K562 (cell line): ENCODE results near the gene CLDND2. TPM values are rescaled to one million over a fixed set of nuclear protein-coding genes. Genes with fewer than 3 reads are reported as not detected.

Experiments used
- ATAC-seq: fragments of 200-7000 bp; cut with Tn5 transposase; 3 replicates; pipeline ENCODE4 v1.9.1; 2020; ENCODE audit warnings: moderate library complexity
- BruUV-seq: library from RNA; stranded (reverse); fragments of 400-500 nt; replicated peaks from 2 replicates; lab custom pipeline; 2021; lab: Mats Ljungman, UMichigan
- CTCF ChIA-PET: fragments of 300-600 bp; formaldehyde crosslinking; extraction: SDS; loops from one replicate; lab custom pipeline; 2021; ENCODE audit warnings: low intra/inter-chr PET ratio; lab: Yijun Ruan, JAX
- POLR2A ChIA-PET: fragments of 300-600, 350-650 bp; sonication (Branson Sonifier 250); formaldehyde crosslinking; extraction: SDS; loops from one replicate; lab custom pipeline; 2021; ENCODE audit warnings: antibody characterized with exemption, inconsistent platforms; lab: Yijun Ruan, JAX
- DNase-seq, 4 experiments: peaks; one replicate each; pipeline versions ENCODE4 v3.0.0 to v3.0.0-alpha.2; 2011 to 2018; ENCODE audit warnings: low spot score in 3 of 4, mixed read lengths in 3 of 4; ENCODE audit errors: extremely low read depth in 1 of 4
- FAIRE-seq: peaks from 2 replicates; lab custom pipeline; 2011; peaks lifted over from hg19 to GRCh38; lab: Jason Lieb, UNC
- H2AFZ ChIP-seq: 2 replicates; pipeline ENCODE4 v1.6.0; 2011; ENCODE audit warnings: low read depth, low read length, control low read depth, inconsistent platforms
- H3K27ac ChIP-seq: fragments of 200-600 bp; 3 replicates; pipeline ENCODE4 v1.8.0; 2011; ENCODE audit warnings: low read depth, mild to moderate bottlenecking, control low read depth, inconsistent platforms, low read length, moderate library complexity, mixed read lengths; ENCODE audit errors: extremely low read depth
- H3K27me3 ChIP-seq, 2 experiments: fragments of 300-600 bp in 1 of 2; 2 replicates in 1 of 2; 3 replicates in 1 of 2; pipeline versions ENCODE4 v1.6.0 to v1.8.0; 2011; ENCODE audit warnings: inconsistent platforms in 2 of 2, low read length in 2 of 2, mild to moderate bottlenecking in 1 of 2, mixed read lengths in 1 of 2, moderate library complexity in 1 of 2; ENCODE audit not compliant: control insufficient read depth in 2 of 2, insufficient read depth in 2 of 2
- H3K36me3 ChIP-seq: fragments of 300-600 bp; 3 replicates; pipeline ENCODE4 v1.8.0; 2011; ENCODE audit warnings: mild to moderate bottlenecking, low read length, inconsistent platforms; ENCODE audit not compliant: control insufficient read depth, insufficient read depth
- H3K4me1 ChIP-seq, 2 experiments: fragments of 200-600 bp in 1 of 2; replicated peaks in 1 of 2; 2 replicates in 1 of 2; 3 replicates in 1 of 2; pipeline versions ENCODE4 v1.5.1 to v1.8.0; 2011; ENCODE audit warnings: inconsistent platforms in 2 of 2, low read length in 2 of 2, mild to moderate bottlenecking in 1 of 2, mixed read lengths in 1 of 2, moderate library complexity in 1 of 2; ENCODE audit not compliant: control insufficient read depth in 2 of 2, insufficient read depth in 2 of 2
- H3K4me2 ChIP-seq: 2 replicates; pipeline ENCODE4 v1.6.1; 2011; ENCODE audit warnings: low read length, control low read depth, inconsistent platforms, mixed read lengths; ENCODE audit not compliant: insufficient read depth
- H3K4me3 ChIP-seq: fragments of 200-600 bp; sonication (generic), shearing (Covaris generic); 2 replicates; pipeline ENCODE4 v1.5.1; 2016; ENCODE audit warnings: control low read depth, inconsistent platforms
- H3K79me2 ChIP-seq: fragments of 200-600 bp; 3 replicates; pipeline ENCODE4 v1.8.0; 2011; ENCODE audit warnings: low read length, inconsistent platforms; ENCODE audit not compliant: control insufficient read depth, insufficient read depth
- H3K9ac ChIP-seq, 2 experiments: 2 replicates each; pipeline versions ENCODE4 v1.6.0 to v1.6.1; 2011; ENCODE audit warnings: low read depth in 2 of 2, low read length in 2 of 2, control low read depth in 1 of 2, inconsistent platforms in 1 of 2, mild to moderate bottlenecking in 1 of 2, mixed read lengths in 1 of 2; ENCODE audit not compliant: insufficient read depth in 1 of 2
- H3K9me1 ChIP-seq: one replicate; pipeline ENCODE4 v1.6.0; 2011; ENCODE audit warnings: inconsistent platforms, mild to moderate bottlenecking, low read length, moderate library complexity; ENCODE audit not compliant: control insufficient read depth, insufficient read depth
- H3K9me3 ChIP-seq: replicated peaks from 2 replicates; pipeline ENCODE4 v1.5.1; 2011; ENCODE audit warnings: low read depth, low read length, inconsistent platforms; ENCODE audit not compliant: control insufficient read depth, insufficient read depth
- H4K20me1 ChIP-seq: replicated peaks from 2 replicates; pipeline ENCODE4 v1.6.1; 2011; ENCODE audit warnings: low read length, inconsistent platforms, mixed read lengths; ENCODE audit not compliant: control insufficient read depth, insufficient read depth
- GATAD2A ChIP-seq: fragments of 450-650 bp; IDR thresholded peaks from 2 replicates; pipeline ENCODE4 v1.6.1; 2017
- SRF ChIP-seq, 2 experiments: fragments of 250-450, 450-650 bp in 1 of 2; sonication (Bioruptor Pico) in 1 of 2; sonication (generic) in 1 of 2; formaldehyde crosslinking; IDR thresholded peaks; 2 replicates each; pipeline versions ENCODE4 v1.5.0 to v1.5.1; 2020 to 2022; ENCODE audit warnings: mild to moderate bottlenecking in 1 of 2, missing genetic modification reagents in 1 of 2
- UBTF ChIP-seq, 2 experiments: IDR thresholded peaks; 2 replicates each; pipeline ENCODE4 v1.6.1; 2012; ENCODE audit warnings: improper control_type of control experiment in 2 of 2, low read depth in 2 of 2, low read length in 2 of 2, borderline replicate concordance in 1 of 2
- WGBS: fragments of 100-300 bp; shearing (Covaris generic); methylation state at CpG from one replicate; pipeline ENCODE4 v1.1.6; 2016; ENCODE audit warnings: low coverage, mixed read lengths; ENCODE audit not compliant: insufficient coverage; ENCODE audit errors: missing lambda C conversion rate; 5-methylcytosine and 5-hydroxymethylcytosine counted together
- in situ Hi-C: fragments of 300-500 bp; cut with MboI; formaldehyde crosslinking; loops from 4 replicates; pipeline ENCODE4 v1.15.0; 2018; ENCODE audit warnings: inconsistent platforms, mixed read lengths
- intact Hi-C: fragments of 100-400 bp; cut with micrococcal nuclease; formaldehyde crosslinking; loops from 2 replicates; pipeline ENCODE4 v1.14.2; 2022
- polyA plus RNA-seq, 8 experiments: library from polyadenylated mRNA; depleted of rRNA in 4 of 8; stranded (reverse) in 5 of 8; unstranded in 3 of 8; fragments of >200 nt; fragmentation: Nextera tagmentation in 2 of 8; fragmentation: Illumina TruSeq in 1 of 8; extraction: Ambion mirVana in 2 of 8; extraction: Trizol in 1 of 8; gene quantifications; 2 replicates each; pipeline versions ENCODE4 v1.2.1 to v1.2.3, GENCODE V29; 2011 to 2014; ENCODE audit warnings: inconsistent platforms in 1 of 8, missing spikeins in 1 of 8
- total RNA-seq, 7 experiments: library from RNA; depleted of rRNA in 6 of 7; stranded (reverse); fragments of >200 nt in 6 of 7; fragmentation: Illumina TruSeq in 2 of 7; extraction: Trizol in 2 of 7; gene quantifications; 2 replicates each; pipeline versions ENCODE4 v1.2.1 to v1.2.3, GENCODE V29; 2011 to 2021; ENCODE audit warnings: low replicate concordance in 1 of 7

CLDND2 gene
- total and polyA plus RNA-seq, 9 of the 15 experiments (the other 6 are each of a cell fraction or from before 2014, with no cell fraction given): 0.45 to 4.0 (median 1.2) TPM; not detected in 3

GRCh38 chr19:51370230-51370629 is 1.4 kb upstream of the CLDND2 start:
- DNase-seq (no peak), ATAC-seq (no peak), FAIRE-seq (no peak)
- Histone ChIP-seq H3K36me3 (no peaks in the 10 kb centered on the region), H2AFZ (no peak overlapping the region), H3K9me1 (no peaks in the 10 kb centered on the region), H3K9ac (no peak overlapping the region; a peak in 1 of 4 replicates), H3K27me3 (no peaks in the 10 kb centered on the region), H3K79me2 (peaks cover 31% of the 10 kb centered on the region), H3K27ac (no peak overlapping the region), H3K4me2 (no peak overlapping the region), H4K20me1 (no peaks in the 10 kb centered on the region), H3K4me1 (peaks cover 20 to 42% of the 10 kb centered on the region in 2 experiments), H3K9me3 (no peaks in the 10 kb centered on the region), H3K4me3 (no peak overlapping the region)
- POLR2A ChIA-PET: interaction anchor here (0.7 to 0.9 kb wide), 2 partner anchors 12 to 15 kb away, joined by 3 read pairs; no protein-coding TSS in a partner anchor
- TF ChIP-seq UBTF (IDR thresholded peaks at IDR 0.05; ENCODE audit: borderline replicate concordance in 1 of 2, low read depth in 2 of 2, low read length in 2 of 2): no peak
- no peak for TF ChIP-seq SRF (CRISPR knock-in tag; IDR thresholded peaks at IDR 0.05)
- no peak for TF ChIP-seq GATAD2A
- CTCF ChIA-PET: no interaction called here
- in situ Hi-C loops (no loop called here), intact Hi-C loops (no loop called here)
- 59% methylated on average over 4 of the region's 4 CpGs for WGBS
- no TSS peak for BruUV-seq
